SK-N-MC (cell line): ENCODE results near the gene TMCO6.

ENCODE experiments used
- EZH2 ChIP-seq: fragments of 200-600 bp; sonication (generic); IDR thresholded peaks from one replicate; pipeline ENCODE4 v1.6.1; 2017; ENCODE audit warnings: antibody characterized with exemption
- FOXP2 ChIP-seq: optimal IDR thresholded peaks from 2 replicates; pipeline ENCODE3; 2011; ENCODE audit warnings: mild to moderate bottlenecking, moderate library complexity; ENCODE audit not compliant: insufficient read depth; ENCODE audit errors: extremely low read length, control extremely low read depth
- POLR2AphosphoS5 ChIP-seq: IDR thresholded peaks from 2 replicates; pipeline ENCODE4 v1.6.1; 2012; ENCODE audit warnings: mild to moderate bottlenecking, low read depth, low read length, borderline replicate concordance

GRCh38 chr5:140677947-140678346 is 38.7 kb downstream of the TMCO6 start:
- no peak for TF ChIP-seq EZH2
- no peak for TF ChIP-seq POLR2AphosphoS5
- no peak for TF ChIP-seq FOXP2
